Mesenchymal stem cell (in vitro differentiated cells and primary cell): Measurements from ENCODE around the gene GAPDHS.
A peak's percentile ranks its signal among the peaks of the same experiment; 100 is the strongest.

Source experiments
- DNase-seq: peaks from one replicate; pipeline ENCODE4 v3.0.0-alpha.2; 2013
- H2AFZ ChIP-seq: one replicate; pipeline ENCODE4 v1.6.1; 2013; ENCODE audit warnings: low read depth, mild to moderate bottlenecking, control low read depth, inconsistent platforms, low read length, moderate library complexity
- H2AK5ac ChIP-seq: 2 replicates; pipeline ENCODE4 v1.6.1; 2013; ENCODE audit warnings: low read length, moderate library complexity, mild to moderate bottlenecking, inconsistent platforms; ENCODE audit not compliant: severe bottlenecking
- H2BK120ac ChIP-seq: one replicate; pipeline ENCODE4 v1.6.1; 2013; ENCODE audit warnings: low read depth, mild to moderate bottlenecking, inconsistent platforms, low read length, moderate library complexity
- H2BK12ac ChIP-seq, 2 experiments: one replicate each; pipeline ENCODE4 v1.6.1; 2013; ENCODE audit warnings: inconsistent platforms in 2 of 2, low read length in 2 of 2, mild to moderate bottlenecking in 2 of 2, moderate library complexity in 2 of 2, control low read depth in 1 of 2
- H2BK15ac ChIP-seq: one replicate; pipeline ENCODE4 v1.6.1; 2013; ENCODE audit warnings: mild to moderate bottlenecking, low read depth, inconsistent platforms; ENCODE audit not compliant: poor library complexity, severe bottlenecking
- H2BK5ac ChIP-seq: 2 replicates; pipeline ENCODE4 v1.6.1; 2013; ENCODE audit warnings: low read depth, mild to moderate bottlenecking, low read length, control low read depth, inconsistent platforms; ENCODE audit not compliant: poor library complexity, severe bottlenecking
- H3K14ac ChIP-seq, 2 experiments: one replicate each; pipeline ENCODE4 v1.6.1; 2013; ENCODE audit warnings: inconsistent platforms in 2 of 2, low read length in 2 of 2, control low read depth in 1 of 2, mild to moderate bottlenecking in 1 of 2, moderate library complexity in 1 of 2
- H3K18ac ChIP-seq, 2 experiments: one replicate each; pipeline ENCODE4 v1.6.1; 2013; ENCODE audit warnings: inconsistent platforms in 2 of 2, low read length in 2 of 2, control low read depth in 1 of 2, low read depth in 1 of 2, mild to moderate bottlenecking in 1 of 2
- H3K23ac ChIP-seq, 2 experiments: one replicate each; pipeline ENCODE4 v1.6.1; 2013; ENCODE audit warnings: inconsistent platforms in 2 of 2, low read length in 2 of 2, mild to moderate bottlenecking in 2 of 2, moderate library complexity in 2 of 2, control low read depth in 1 of 2
- H3K27ac ChIP-seq: 2 replicates; pipeline ENCODE4 v1.5.1; 2013; ENCODE audit warnings: mild to moderate bottlenecking, moderate library complexity, low read length, control low read depth, inconsistent platforms; ENCODE audit not compliant: poor library complexity, severe bottlenecking
- H3K27me3 ChIP-seq, 2 experiments: 2 replicates each; pipeline versions ENCODE4 v1.6.1 to v1.7.0; 2013; ENCODE audit warnings: low read length in 2 of 2, mild to moderate bottlenecking in 2 of 2, moderate library complexity in 2 of 2, control low read depth in 1 of 2, inconsistent platforms in 1 of 2; ENCODE audit not compliant: control insufficient read depth in 1 of 2, insufficient read depth in 1 of 2
- H3K36me3 ChIP-seq, 2 experiments: 2 replicates each; pipeline versions ENCODE4 v1.6.1 to v1.7.0; 2013; ENCODE audit warnings: low read length in 2 of 2, control low read depth in 1 of 2, inconsistent platforms in 1 of 2, low read depth in 1 of 2, mild to moderate bottlenecking in 1 of 2; ENCODE audit not compliant: insufficient read depth in 2 of 2, control insufficient read depth in 1 of 2
- H3K4ac ChIP-seq, 2 experiments: one replicate each; pipeline ENCODE4 v1.6.1; 2013; ENCODE audit warnings: inconsistent platforms in 2 of 2, low read length in 2 of 2, mild to moderate bottlenecking in 2 of 2, moderate library complexity in 2 of 2, control low read depth in 1 of 2, low read depth in 1 of 2
- H3K4me1 ChIP-seq: 2 replicates; pipeline ENCODE4 v1.6.1; 2013; ENCODE audit warnings: low read depth, low read length, control low read depth; ENCODE audit not compliant: control insufficient read depth, insufficient read depth
- H3K4me2 ChIP-seq: 2 replicates; pipeline ENCODE4 v1.6.1; 2013; ENCODE audit warnings: low read length, mild to moderate bottlenecking, inconsistent platforms; ENCODE audit not compliant: poor library complexity, severe bottlenecking
- H3K4me3 ChIP-seq, 2 experiments: 2 replicates each; pipeline versions ENCODE4 v1.5.1 to v1.7.0; 2013; ENCODE audit warnings: low read length in 2 of 2, mild to moderate bottlenecking in 2 of 2, control low read depth in 1 of 2, low read depth in 1 of 2; ENCODE audit not compliant: insufficient read depth in 1 of 2
- H3K79me1 ChIP-seq: replicated peaks from 2 replicates; pipeline ENCODE4 v1.6.1; 2013; ENCODE audit warnings: mild to moderate bottlenecking, control low read depth, low read length, inconsistent platforms; ENCODE audit not compliant: poor library complexity, severe bottlenecking
- H3K9ac ChIP-seq: 2 replicates; pipeline ENCODE4 v1.7.0; 2013; ENCODE audit warnings: mild to moderate bottlenecking, low read length, moderate library complexity
- H3K9me3 ChIP-seq: 2 replicates; pipeline ENCODE4 v1.7.0; 2013; ENCODE audit warnings: mild to moderate bottlenecking, low read length; ENCODE audit not compliant: control insufficient read depth
- H4K8ac ChIP-seq: one replicate; pipeline ENCODE4 v1.6.1; 2013; ENCODE audit warnings: inconsistent platforms, mild to moderate bottlenecking, low read length, moderate library complexity
- H4K91ac ChIP-seq: one replicate; pipeline ENCODE4 v1.6.1; 2013; ENCODE audit warnings: mild to moderate bottlenecking, low read length, inconsistent platforms
- WGBS: methylation state at CpG from one replicate; pipeline ENCODE4 v1.1.7; 2013; ENCODE audit warnings: mixed read lengths; 5-methylcytosine and 5-hydroxymethylcytosine counted together

Gene GAPDHS

DNA sequence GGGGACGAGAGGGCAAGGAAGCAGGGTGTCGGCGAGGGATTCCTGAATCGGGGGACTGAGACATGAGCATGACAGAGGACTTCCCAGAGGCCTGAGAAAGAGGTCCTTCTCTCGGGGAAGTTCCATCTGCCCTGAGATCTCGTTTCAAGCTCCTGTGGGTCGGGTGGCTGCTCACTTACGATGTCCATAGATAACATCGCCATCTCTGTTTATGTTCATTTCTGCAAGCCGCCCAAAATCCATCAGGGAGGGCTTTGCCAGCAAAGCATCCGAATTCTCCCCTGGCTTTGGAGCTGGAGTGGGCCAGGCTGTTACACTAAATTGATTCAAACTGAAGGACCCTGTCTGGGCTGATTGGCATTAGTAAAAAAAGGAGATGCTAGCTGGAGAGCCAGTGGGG lies 25.7 kb upstream of the GAPDHS start:
- H3K4me2 ChIP-seq: no peak overlapping the region
- H4K8ac ChIP-seq: no peak overlapping the region
- no peaks in the 10 kb centered on the region for H3K79me1 ChIP-seq
- 85% methylated on average over 11 of the region's 11 CpGs for WGBS
- H2BK120ac ChIP-seq: no peak overlapping the region
- H3K27ac ChIP-seq: no peak overlapping the region
- H2AK5ac ChIP-seq: no peak overlapping the region
- no peaks in the 10 kb centered on the region for H3K9me3 ChIP-seq
- no peak overlapping the region for H3K4me3 ChIP-seq
- peaks cover 10% of the 10 kb centered on the region for H3K4me1 ChIP-seq
- H4K91ac ChIP-seq: no peak overlapping the region
- H2BK5ac ChIP-seq: no peak overlapping the region
- no peak overlapping the region for H3K23ac ChIP-seq
- H3K9ac ChIP-seq: no peak overlapping the region
- no peak overlapping the region for H3K18ac ChIP-seq
- no peak overlapping the region for H3K4ac ChIP-seq
- no peak overlapping the region for H2AFZ ChIP-seq
- no peak overlapping the region for H3K14ac ChIP-seq
- no peak overlapping the region for H2BK12ac ChIP-seq
- peaks cover 0 to 4% of the 10 kb centered on the region in 2 experiments for H3K36me3 ChIP-seq
- no peak for DNase-seq
- H2BK15ac ChIP-seq: no peak overlapping the region
- peaks cover 46 to 66% of the 10 kb centered on the region in 2 experiments for H3K27me3 ChIP-seq

DNA sequence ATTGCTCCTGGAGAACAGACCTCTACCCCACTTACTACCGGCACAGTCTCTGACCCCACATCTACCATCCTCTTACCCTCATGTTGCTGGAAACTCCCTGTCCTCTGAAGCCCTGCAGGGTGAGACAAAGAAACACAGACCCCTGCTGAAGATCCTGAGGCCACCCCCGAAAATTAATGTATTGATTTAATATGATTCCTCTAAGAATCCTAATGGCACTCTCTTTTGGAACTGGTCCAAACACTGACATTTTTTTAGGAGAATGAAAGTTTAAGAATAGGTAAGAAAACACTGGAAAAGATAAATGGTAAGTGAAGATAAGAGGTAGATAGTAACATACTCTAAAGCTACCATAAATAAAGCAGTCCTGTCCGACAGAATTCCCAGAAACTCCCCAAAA lies 25.1 kb upstream of the GAPDHS start:
- no peak overlapping the region for H3K14ac ChIP-seq
- H3K23ac ChIP-seq: no peak overlapping the region
- peaks cover 49 to 67% of the 10 kb centered on the region in 2 experiments for H3K27me3 ChIP-seq
- no peak overlapping the region for H2AFZ ChIP-seq
- no peak overlapping the region for H2AK5ac ChIP-seq
- H3K79me1 ChIP-seq: no peaks in the 10 kb centered on the region
- no peak overlapping the region for H4K8ac ChIP-seq
- H3K27ac ChIP-seq: no peak overlapping the region
- H4K91ac ChIP-seq: no peak overlapping the region
- no peak overlapping the region for H3K4ac ChIP-seq
- no peak overlapping the region for H2BK5ac ChIP-seq
- H3K4me1 ChIP-seq: peaks cover 10% of the 10 kb centered on the region
- H3K9me3 ChIP-seq: no peaks in the 10 kb centered on the region
- H3K9ac ChIP-seq: no peak overlapping the region
- H3K18ac ChIP-seq: no peak overlapping the region
- peak overlapping the region in 1 of 2 experiments; percentile 12 for H3K4me3 ChIP-seq
- peaks cover 0 to 4% of the 10 kb centered on the region in 2 experiments for H3K36me3 ChIP-seq
- no peak overlapping the region for H3K4me2 ChIP-seq
- WGBS: 92% methylated on average over 1 of the region's 3 CpGs
- H2BK12ac ChIP-seq: no peak overlapping the region
- H2BK120ac ChIP-seq: no peak overlapping the region
- DNase-seq: no peak
- no peak overlapping the region for H2BK15ac ChIP-seq

DNA sequence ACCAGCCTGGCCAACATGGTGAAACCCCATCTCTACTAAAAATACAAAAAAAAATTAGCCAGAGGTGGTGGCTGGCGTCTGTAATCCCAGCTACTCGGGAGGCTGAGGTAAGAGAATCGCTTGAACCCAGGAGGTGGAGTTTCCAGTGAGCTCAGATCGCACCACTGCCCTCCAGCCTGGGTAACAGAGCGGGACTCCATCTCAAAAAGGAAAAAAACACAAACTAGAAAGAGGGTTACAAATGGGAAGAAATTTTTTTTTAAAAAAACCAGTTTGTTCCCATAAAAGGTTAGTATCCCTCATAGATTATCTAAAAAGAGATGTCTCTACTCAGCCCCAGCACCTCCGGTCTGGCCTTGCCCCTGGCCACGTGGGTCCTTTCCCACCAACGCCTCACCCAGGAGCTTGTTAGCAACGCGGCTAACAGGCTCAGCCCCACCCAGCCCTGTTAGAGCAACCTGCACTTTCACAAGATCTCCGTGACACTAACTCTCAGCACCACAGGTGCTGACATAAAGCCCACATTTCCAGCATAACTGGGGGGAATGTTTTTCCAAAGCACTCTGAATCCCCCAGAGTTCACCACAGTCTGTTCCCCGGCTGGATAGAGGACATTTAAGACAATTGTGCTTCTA lies 24.1 kb upstream of the GAPDHS start:
- no peak overlapping the region for H2AFZ ChIP-seq
- peaks cover 50 to 77% of the 10 kb centered on the region in 2 experiments for H3K27me3 ChIP-seq
- no peak overlapping the region for H2BK15ac ChIP-seq
- no peaks in the 10 kb centered on the region for H3K79me1 ChIP-seq
- DNase-seq: no peak
- H2BK5ac ChIP-seq: no peak overlapping the region
- no peak overlapping the region for H2AK5ac ChIP-seq
- no peak overlapping the region for H3K18ac ChIP-seq
- H3K9ac ChIP-seq: no peak overlapping the region
- H2BK120ac ChIP-seq: no peak overlapping the region
- no peak overlapping the region for H4K91ac ChIP-seq
- no peaks in the 10 kb centered on the region for H3K9me3 ChIP-seq
- peaks cover 0 to 4% of the 10 kb centered on the region in 2 experiments for H3K36me3 ChIP-seq
- no peak overlapping the region for H3K23ac ChIP-seq
- 12% methylated on average over 10 of the region's 12 CpGs for WGBS
- H3K27ac ChIP-seq: no peak overlapping the region
- peaks cover 12% of the 10 kb centered on the region for H3K4me1 ChIP-seq
- no peak overlapping the region for H3K4ac ChIP-seq
- no peak overlapping the region for H3K4me3 ChIP-seq
- no peak overlapping the region for H2BK12ac ChIP-seq
- no peak overlapping the region for H4K8ac ChIP-seq
- peak overlapping the region; percentile 49 for H3K4me2 ChIP-seq
- H3K14ac ChIP-seq: no peak overlapping the region

DNA sequence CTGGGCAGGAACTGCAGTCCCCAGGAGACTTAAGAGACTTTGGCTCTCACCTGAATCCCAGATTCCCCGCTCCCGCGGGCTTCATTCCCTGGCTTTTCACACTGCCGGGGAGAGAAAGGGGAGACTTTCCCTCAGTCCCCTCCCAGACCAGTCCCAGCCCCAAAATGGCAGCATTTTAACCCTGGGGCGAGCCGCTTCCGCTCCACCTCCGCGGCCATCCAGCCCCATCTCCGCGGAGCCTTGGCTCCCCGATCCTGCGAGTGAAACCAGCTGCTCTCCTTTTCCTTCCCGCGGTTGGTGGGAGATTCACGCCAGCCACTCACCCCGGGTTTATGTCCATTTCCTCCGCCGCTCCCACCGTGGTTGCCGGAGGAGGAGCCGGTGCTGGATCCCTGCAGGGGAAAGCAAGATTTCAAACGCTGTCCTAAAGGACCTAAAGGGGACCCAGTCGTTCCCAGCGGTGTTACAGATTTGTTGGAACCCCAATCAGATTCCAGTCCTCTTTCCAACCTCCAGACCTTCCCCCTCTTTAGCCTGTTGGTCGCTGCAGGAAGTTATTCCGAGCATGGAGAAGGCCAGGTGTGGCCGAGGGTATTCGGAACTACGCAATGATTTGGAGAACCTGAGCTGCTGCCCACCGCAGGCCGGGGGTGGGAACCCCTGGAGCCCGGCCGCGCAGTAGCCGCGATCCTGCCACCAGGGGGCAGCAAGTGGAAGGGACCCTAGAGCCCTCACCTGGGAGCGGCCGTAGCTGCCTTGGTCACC lies 23.2 kb upstream of the GAPDHS start:
- H4K8ac ChIP-seq: peak overlapping the region; percentile 23
- peak overlapping the region in 1 of 2 experiments; percentile 42 for H3K18ac ChIP-seq
- peak overlapping the region in 1 of 2 experiments; percentile 77 for H3K4me3 ChIP-seq
- H2AFZ ChIP-seq: no peak overlapping the region
- no peak overlapping the region for H2BK12ac ChIP-seq
- H3K4me2 ChIP-seq: peak overlapping the region; percentile 71
- no peak overlapping the region for H3K14ac ChIP-seq
- 2% methylated on average over 35 of the region's 39 CpGs for WGBS
- no peaks in the 10 kb centered on the region for H3K9me3 ChIP-seq
- peaks cover 48 to 80% of the 10 kb centered on the region in 2 experiments for H3K27me3 ChIP-seq
- no peaks in the 10 kb centered on the region for H3K79me1 ChIP-seq
- no peak overlapping the region for H2BK120ac ChIP-seq
- peak; percentile 35 for DNase-seq
- H2AK5ac ChIP-seq: no peak overlapping the region
- H3K36me3 ChIP-seq: peaks cover 0 to 4% of the 10 kb centered on the region in 2 experiments
- peak overlapping the region; percentile 52 for H2BK5ac ChIP-seq
- H3K9ac ChIP-seq: peak overlapping the region; percentile 78
- no peak overlapping the region for H3K27ac ChIP-seq
- no peak overlapping the region for H3K4ac ChIP-seq
- H4K91ac ChIP-seq: no peak overlapping the region
- H2BK15ac ChIP-seq: no peak overlapping the region
- H3K23ac ChIP-seq: no peak overlapping the region
- H3K4me1 ChIP-seq: peaks cover 14% of the 10 kb centered on the region
